Dedifferentiated amniotic fluid mesenchymal stem cell (primary cell): ENCODE results near the gene MAML2.

Experiments
- DNase-seq: peaks from one replicate; pipeline ENCODE4 v3.0.0-alpha.2; 2016; ENCODE audit errors: extremely low spot score

Gene MAML2

GRCh38 chr11:96238563-96239135 is 104.3 kb downstream of the MAML2 start:
- DNase-seq, result no peak

- no peak for DNase-seq
These were observed 105.2 kb downstream of the MAML2 start for GRCh38 chr11:96237766-96238266.

- no peak for DNase-seq
These were observed 107.2 kb downstream of the MAML2 start for GRCh38 chr11:96235751-96236150.

- no peak for DNase-seq
These were observed 108.0 kb downstream of the MAML2 start for GRCh38 chr11:96234866-96235441.

GRCh38 chr11:96232132-96232531 is 110.9 kb downstream of the MAML2 start:
- DNase-seq, result no peak

GRCh38 chr11:96230686-96231085 is 112.3 kb downstream of the MAML2 start:
- no peak for DNase-seq

- no peak for DNase-seq
These were observed 113.5 kb downstream of the MAML2 start for GRCh38 chr11:96229354-96229977.

GRCh38 chr11:96228910-96229309 is 114.1 kb downstream of the MAML2 start:
- DNase-seq, result peak; percentile 30

GRCh38 chr11:96228473-96228891 is 114.5 kb downstream of the MAML2 start:
- peak; percentile 92 for DNase-seq

GRCh38 chr11:96227244-96227643 is 115.8 kb downstream of the MAML2 start:
- peak; percentile 34 for DNase-seq

- no peak for DNase-seq
These were observed 119.9 kb downstream of the MAML2 start for GRCh38 chr11:96223083-96223482.

- DNase-seq, result no peak
These were observed 120.9 kb downstream of the MAML2 start for GRCh38 chr11:96222102-96222501.

- no peak for DNase-seq
These were observed 121.5 kb downstream of the MAML2 start for GRCh38 chr11:96221244-96222070.

- DNase-seq, result no peak
These were observed 122.9 kb downstream of the MAML2 start for GRCh38 chr11:96219981-96220623.

- no peak for DNase-seq
These were observed 124.1 kb downstream of the MAML2 start for GRCh38 chr11:96218901-96219300.

- no peak for DNase-seq
These were observed 125.0 kb downstream of the MAML2 start for GRCh38 chr11:96218006-96218405.

GRCh38 chr11:96217206-96217605 is 125.8 kb downstream of the MAML2 start:
- DNase-seq, result no peak

GRCh38 chr11:96215826-96216225 is 127.2 kb downstream of the MAML2 start:
- no peak for DNase-seq

- no peak for DNase-seq
These were observed 127.7 kb downstream of the MAML2 start for GRCh38 chr11:96215110-96215782.

- DNase-seq, result no peak
These were observed 128.3 kb downstream of the MAML2 start for GRCh38 chr11:96214777-96215109.

GRCh38 chr11:96213500-96213899 is 129.5 kb downstream of the MAML2 start:
- peak; percentile 62 for DNase-seq
